OCI-LY7 (cell line): ENCODE measurements around the gene SRSF8. TPM values are rescaled to one million over a fixed set of nuclear protein-coding genes. Genes with fewer than 3 reads are reported as not detected.

Experiments
- BruUV-seq: library from RNA; stranded (reverse); fragments of 400-500 nt; replicated peaks from 2 replicates; lab custom pipeline; 2021; lab: Mats Ljungman, UMichigan
- CTCF ChIA-PET: fragments of 300-600 bp; sonication (Branson Sonifier 250); formaldehyde crosslinking; loops from one replicate; lab custom pipeline; 2022; ENCODE audit warnings: antibody characterized with exemption; ENCODE audit not compliant: unreplicated experiment; lab: Charles Lee
- POLR2A ChIA-PET: fragments of 300-600 bp; sonication (Branson Sonifier 250); formaldehyde crosslinking; loops from one replicate; lab custom pipeline; 2022; ENCODE audit warnings: antibody characterized with exemption; lab: Charles Lee
- DNase-seq: peaks from one replicate; pipeline ENCODE4 v3.0.0-alpha.2; 2015; ENCODE audit warnings: low spot score
- H2AFZ ChIP-seq: fragments of 200-600 bp; sonication (generic), shearing (Covaris generic); 2 replicates; pipeline ENCODE4 v1.6.1; 2014; ENCODE audit warnings: mild to moderate bottlenecking, antibody characterized with exemption, low read length, moderate library complexity
- H3K27ac ChIP-seq: fragments of 200-600 bp; sonication (generic); 2 replicates; pipeline ENCODE4 v1.5.1; 2014; ENCODE audit warnings: mixed run types, low read depth, mild to moderate bottlenecking, moderate library complexity, low read length, inconsistent platforms; ENCODE audit not compliant: poor library complexity, severe bottlenecking
- H3K36me3 ChIP-seq: fragments of 200-600 bp; sonication (generic); 2 replicates; pipeline ENCODE4 v1.6.1; 2014; ENCODE audit warnings: mild to moderate bottlenecking, antibody characterized with exemption, low read length, moderate library complexity, mixed read lengths; ENCODE audit not compliant: insufficient read depth
- H3K4me1 ChIP-seq: fragments of 200-600 bp; sonication (generic); 2 replicates; pipeline ENCODE4 v1.5.1; 2014; ENCODE audit warnings: mild to moderate bottlenecking, low read length; ENCODE audit not compliant: insufficient read depth, poor library complexity, severe bottlenecking
- H3K4me2 ChIP-seq: fragments of 200-600 bp; sonication (generic); 2 replicates; pipeline ENCODE4 v1.6.1; 2014; ENCODE audit warnings: mild to moderate bottlenecking, low read length
- H3K4me3 ChIP-seq: fragments of 200-600 bp; sonication (generic); 2 replicates; pipeline ENCODE4 v1.5.1; 2014; ENCODE audit warnings: mild to moderate bottlenecking, low read depth, low read length; ENCODE audit not compliant: poor library complexity, severe bottlenecking
- H3K79me2 ChIP-seq: fragments of 200-600 bp; sonication (generic); 2 replicates; pipeline ENCODE4 v1.6.1; 2016; ENCODE audit warnings: low read depth, mild to moderate bottlenecking, low read length, moderate library complexity, mixed read lengths; ENCODE audit not compliant: insufficient read depth
- H3K9me2 ChIP-seq: fragments of 200-600 bp; sonication (generic); 2 replicates; pipeline ENCODE4 v1.6.1; 2016; ENCODE audit warnings: mild to moderate bottlenecking, low read length, mixed read lengths; ENCODE audit not compliant: insufficient read depth
- H3K9me3 ChIP-seq: fragments of 200-600 bp; sonication (generic); 2 replicates; pipeline ENCODE4 v1.6.1; 2014; ENCODE audit warnings: mild to moderate bottlenecking, mixed run types, low read length, mixed read lengths
- H4K20me1 ChIP-seq: fragments of 200-600 bp; sonication (generic); 2 replicates; pipeline ENCODE4 v1.6.1; 2014; ENCODE audit warnings: mild to moderate bottlenecking, antibody characterized with exemption, low read length, moderate library complexity, mixed read lengths; ENCODE audit not compliant: insufficient read depth
- EZH2phosphoT487 ChIP-seq: fragments of 200-600 bp; sonication (generic); IDR thresholded peaks from 2 replicates; pipeline ENCODE4 v1.6.1; 2018; ENCODE audit warnings: low read depth, borderline replicate concordance, mild to moderate bottlenecking, mixed run types, antibody characterized with exemption, low read length, moderate library complexity, mixed read lengths
- intact Hi-C: fragments of 100-400 bp; cut with micrococcal nuclease; formaldehyde crosslinking; loops from one replicate; pipeline ENCODE4 v1.10.0; 2022; ENCODE audit not compliant: unreplicated experiment
- total RNA-seq, 2 experiments: library from RNA; depleted of rRNA in 1 of 2; stranded (reverse); fragments of >200 nt in 1 of 2; shearing (Covaris generic) in 1 of 2; gene quantifications; 2 replicates each; pipeline ENCODE4 v1.2.3, GENCODE V29; 2014 to 2022
- TF ChIP-seq, protein P1 (sequence below): fragments of 200-600 bp; sonication (generic); conservative IDR thresholded peaks from 2 replicates; pipeline ENCODE4 v1.5.1; 2014; ENCODE audit warnings: mild to moderate bottlenecking, antibody characterized with exemption, low read length, moderate library complexity, mixed read lengths

Gene SRSF8
- total RNA-seq, 2 experiments from 2014 or later = 13.1 to 42.1 TPM

DNA sequence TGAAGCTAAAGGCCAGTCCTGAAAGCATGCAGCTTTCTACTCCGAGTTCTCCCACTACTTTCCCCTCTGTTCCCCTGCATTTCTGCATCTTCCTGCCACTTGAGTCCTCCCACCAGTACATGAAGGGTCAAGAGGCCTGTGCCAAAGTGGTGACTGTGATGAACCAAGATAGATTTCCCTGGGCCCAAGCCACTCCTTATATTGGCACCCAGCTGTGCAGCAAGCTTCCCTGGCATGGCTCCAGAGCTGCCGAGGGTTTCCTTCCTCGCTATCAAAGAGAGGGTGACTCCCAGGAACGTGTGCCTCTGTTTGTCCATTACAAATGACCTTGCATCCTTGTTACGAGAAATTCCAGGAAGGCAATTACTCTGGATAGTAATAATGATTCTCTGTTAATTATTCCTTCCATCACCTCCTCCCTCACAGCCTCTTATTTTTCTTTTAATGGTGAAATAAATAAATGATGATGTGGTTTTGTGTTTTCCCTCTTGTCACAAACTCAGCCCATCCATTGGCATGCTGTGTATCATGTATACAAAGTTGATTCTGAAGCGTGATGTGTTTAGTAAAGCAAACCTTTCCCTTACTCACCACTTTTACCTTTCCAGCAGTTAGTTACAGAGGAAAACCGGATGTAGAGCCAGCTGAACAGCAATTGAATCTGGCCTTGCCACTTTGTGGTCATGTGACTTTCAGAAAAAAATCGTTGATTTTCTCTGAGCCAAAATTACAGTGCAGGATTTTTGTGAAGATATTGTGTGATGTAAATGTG, 8.3 kb downstream of the SRSF8 start:
- POLR2A ChIA-PET = interaction anchor here (0.8 to 1.8 kb wide), 4 partner anchors 8 to 37 kb away, joined by 3 to 11 read pairs (median 3); partner anchors contain the start of gene SRSF8
- intact Hi-C loops = no loop called here
- H3K4me2 ChIP-seq = no peak overlapping the region
- peaks cover 14% of the 10 kb centered on the region for H3K36me3 ChIP-seq
- no peak overlapping the region for H3K27ac ChIP-seq
- BruUV-seq = no TSS peak
- DNase-seq = no peak
- H2AFZ ChIP-seq = no peak overlapping the region
- peaks cover 8% of the 10 kb centered on the region for H3K4me1 ChIP-seq
- H3K79me2 ChIP-seq = peaks cover 4% of the 10 kb centered on the region; the same call in 1 of the 2 replicates
- H4K20me1 ChIP-seq = no peaks in the 10 kb centered on the region
- TF ChIP-seq, protein P1, sequence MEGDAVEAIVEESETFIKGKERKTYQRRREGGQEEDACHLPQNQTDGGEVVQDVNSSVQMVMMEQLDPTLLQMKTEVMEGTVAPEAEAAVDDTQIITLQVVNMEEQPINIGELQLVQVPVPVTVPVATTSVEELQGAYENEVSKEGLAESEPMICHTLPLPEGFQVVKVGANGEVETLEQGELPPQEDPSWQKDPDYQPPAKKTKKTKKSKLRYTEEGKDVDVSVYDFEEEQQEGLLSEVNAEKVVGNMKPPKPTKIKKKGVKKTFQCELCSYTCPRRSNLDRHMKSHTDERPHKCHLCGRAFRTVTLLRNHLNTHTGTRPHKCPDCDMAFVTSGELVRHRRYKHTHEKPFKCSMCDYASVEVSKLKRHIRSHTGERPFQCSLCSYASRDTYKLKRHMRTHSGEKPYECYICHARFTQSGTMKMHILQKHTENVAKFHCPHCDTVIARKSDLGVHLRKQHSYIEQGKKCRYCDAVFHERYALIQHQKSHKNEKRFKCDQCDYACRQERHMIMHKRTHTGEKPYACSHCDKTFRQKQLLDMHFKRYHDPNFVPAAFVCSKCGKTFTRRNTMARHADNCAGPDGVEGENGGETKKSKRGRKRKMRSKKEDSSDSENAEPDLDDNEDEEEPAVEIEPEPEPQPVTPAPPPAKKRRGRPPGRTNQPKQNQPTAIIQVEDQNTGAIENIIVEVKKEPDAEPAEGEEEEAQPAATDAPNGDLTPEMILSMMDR = no peak
- TF ChIP-seq EZH2phosphoT487 = no peak
- CTCF ChIA-PET = no interaction called here
- H3K4me3 ChIP-seq = no peak overlapping the region
- H3K9me2 ChIP-seq = no peaks in the 10 kb centered on the region
- 0 out of 2 replicates have a peak, but pooled peaks cover 4% of the 10 kb centered on the region for H3K9me3 ChIP-seq

DNA sequence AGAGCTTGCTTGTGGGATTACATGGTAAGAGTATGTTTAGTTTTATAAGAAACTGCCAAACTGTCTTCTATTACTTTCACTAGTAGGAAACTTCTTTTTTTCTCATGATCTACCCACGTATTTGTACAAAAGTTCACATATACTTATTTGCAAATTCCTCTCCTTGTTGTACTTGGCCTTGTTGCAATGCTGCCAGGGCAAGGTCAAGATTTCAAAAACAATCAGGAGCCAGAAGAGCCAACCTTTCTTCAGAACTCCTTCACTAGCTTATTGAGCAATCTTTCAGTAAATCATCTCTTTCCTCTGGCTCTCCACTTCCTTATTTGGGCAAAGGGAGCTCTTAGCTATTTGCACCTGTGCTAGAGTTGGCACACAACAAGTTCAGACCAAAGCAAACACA, 9.7 kb downstream of the SRSF8 start:
- no TSS peak for BruUV-seq
- Histone ChIP-seq H3K36me3 (peaks cover 3% of the 10 kb centered on the region), H3K27ac (no peak overlapping the region), H4K20me1 (no peaks in the 10 kb centered on the region), H2AFZ (peak overlapping the region; percentile 51; the same call in 1 of the 2 replicates), H3K4me1 (peaks cover 5% of the 10 kb centered on the region), H3K79me2 (0 out of 2 replicates have a peak, but pooled peaks cover 2% of the 10 kb centered on the region), H3K4me3 (no peak overlapping the region), H3K4me2 (no peak overlapping the region), H3K9me2 (no peaks in the 10 kb centered on the region), H3K9me3 (0 out of 2 replicates have a peak, but pooled peaks cover 4% of the 10 kb centered on the region)
- POLR2A ChIA-PET = interaction anchor here (0.5 to 1.8 kb wide), 9 partner anchors 9 to 153 kb away, joined by 3 to 11 read pairs (median 3); partner anchors contain the start of genes ENDOD1 and SRSF8
- no peak for TF ChIP-seq EZH2phosphoT487
- CTCF ChIA-PET = no interaction called here
- intact Hi-C loops = no loop called here
- no peak for DNase-seq

DNA sequence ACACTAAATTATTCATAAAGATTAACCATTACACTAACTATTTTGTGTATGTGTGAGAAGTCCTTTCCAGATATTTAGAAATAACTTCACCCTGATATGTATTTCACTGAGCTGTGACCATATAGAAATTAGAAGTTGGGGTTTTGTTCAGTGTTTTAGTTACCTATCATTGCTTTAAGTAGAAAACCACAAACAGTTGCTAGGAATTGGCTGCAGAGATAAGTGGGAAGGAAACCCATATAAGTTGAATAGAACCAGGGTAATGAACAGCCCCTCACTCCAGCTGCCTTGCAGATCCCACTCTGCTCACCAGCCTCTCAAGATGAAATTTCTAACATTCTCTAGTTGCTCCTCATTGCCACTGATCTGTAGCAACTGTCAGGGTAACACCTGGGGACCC, 10.3 kb downstream of the SRSF8 start:
- Histone ChIP-seq H2AFZ (no peak overlapping the region), H3K9me3 (no peaks in the 10 kb centered on the region), H3K36me3 (no peaks in the 10 kb centered on the region), H3K4me3 (no peak overlapping the region), H3K9me2 (no peaks in the 10 kb centered on the region), H3K4me1 (peaks cover 5% of the 10 kb centered on the region), H3K79me2 (no peaks in the 10 kb centered on the region), H3K4me2 (no peak overlapping the region), H3K27ac (no peak overlapping the region), H4K20me1 (no peaks in the 10 kb centered on the region)
- no TSS peak for BruUV-seq
- intact Hi-C loops = no loop called here
- TF ChIP-seq EZH2phosphoT487 = no peak
- CTCF ChIA-PET = no interaction called here
- no peak for DNase-seq
- POLR2A ChIA-PET = interaction anchor here (0.5 to 1.8 kb wide), 6 partner anchors 10 to 153 kb away, joined by 3 to 11 read pairs (median 4); partner anchors contain the start of gene SRSF8
